ENCODE measurements around the gene ACOXL.
"Not testable (repeated sequence)": the region's sequence is repeated elsewhere in the genome, so short reads cannot be mapped to it uniquely, and the experiment has no call there.

ACOXL gene

DNA sequence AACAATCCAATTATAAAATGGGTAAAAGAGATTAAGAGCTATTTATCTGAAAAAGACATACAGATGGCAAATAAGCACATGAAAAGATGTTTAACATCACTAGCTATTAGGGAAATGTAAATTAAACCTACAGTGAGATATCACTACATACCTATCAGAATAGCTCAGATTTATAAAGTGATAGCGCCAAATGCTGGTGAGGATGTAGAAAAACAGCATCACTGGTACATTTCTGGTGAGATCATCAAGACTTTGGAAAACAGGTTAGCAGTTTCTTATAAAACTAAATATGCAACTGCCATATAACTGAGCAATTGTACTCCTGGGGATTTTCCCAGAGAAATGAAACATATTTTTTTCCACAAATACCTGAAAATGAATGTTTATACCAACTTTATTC lies 100.4 kb downstream of the ACOXL start:
- no peak for FAIRE-seq

DNA sequence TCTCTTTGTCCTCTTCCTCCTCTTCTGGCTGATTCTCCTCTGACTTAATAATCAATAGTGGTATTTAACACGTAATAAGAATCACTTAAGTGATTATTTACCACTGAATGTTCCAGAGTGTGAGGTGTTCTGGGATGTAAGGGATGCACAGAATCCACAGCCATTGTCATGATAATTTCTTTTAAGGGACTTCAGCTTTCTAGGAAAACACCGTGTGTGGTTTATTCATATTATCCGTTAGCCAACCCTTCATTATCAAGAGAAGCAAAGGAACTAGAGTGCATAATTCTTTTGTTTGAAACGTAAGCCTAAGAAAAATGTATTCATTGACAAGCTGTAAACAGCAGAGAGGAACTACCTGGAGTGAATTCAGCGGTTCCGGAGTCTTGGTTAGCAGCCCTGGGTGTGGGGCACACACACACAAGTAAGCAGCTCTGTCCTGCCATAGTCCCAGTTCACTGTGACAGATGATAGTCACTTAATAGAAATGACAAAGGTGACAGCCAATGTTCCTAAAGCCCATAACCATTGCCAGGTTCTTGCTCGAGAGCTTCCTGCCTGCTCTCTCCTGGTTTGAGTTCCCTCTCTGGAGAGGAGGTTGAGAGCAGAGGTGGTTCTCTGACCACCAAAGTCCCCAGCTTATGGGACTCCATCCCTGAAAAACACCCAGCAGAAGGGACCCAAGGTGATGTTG lies 101.9 kb downstream of the ACOXL start:
- FAIRE-seq = no peak

- FAIRE-seq = no peak
Measured at GRCh38 chr2:110836671-110837070, 104.3 kb downstream of the ACOXL start.

DNA sequence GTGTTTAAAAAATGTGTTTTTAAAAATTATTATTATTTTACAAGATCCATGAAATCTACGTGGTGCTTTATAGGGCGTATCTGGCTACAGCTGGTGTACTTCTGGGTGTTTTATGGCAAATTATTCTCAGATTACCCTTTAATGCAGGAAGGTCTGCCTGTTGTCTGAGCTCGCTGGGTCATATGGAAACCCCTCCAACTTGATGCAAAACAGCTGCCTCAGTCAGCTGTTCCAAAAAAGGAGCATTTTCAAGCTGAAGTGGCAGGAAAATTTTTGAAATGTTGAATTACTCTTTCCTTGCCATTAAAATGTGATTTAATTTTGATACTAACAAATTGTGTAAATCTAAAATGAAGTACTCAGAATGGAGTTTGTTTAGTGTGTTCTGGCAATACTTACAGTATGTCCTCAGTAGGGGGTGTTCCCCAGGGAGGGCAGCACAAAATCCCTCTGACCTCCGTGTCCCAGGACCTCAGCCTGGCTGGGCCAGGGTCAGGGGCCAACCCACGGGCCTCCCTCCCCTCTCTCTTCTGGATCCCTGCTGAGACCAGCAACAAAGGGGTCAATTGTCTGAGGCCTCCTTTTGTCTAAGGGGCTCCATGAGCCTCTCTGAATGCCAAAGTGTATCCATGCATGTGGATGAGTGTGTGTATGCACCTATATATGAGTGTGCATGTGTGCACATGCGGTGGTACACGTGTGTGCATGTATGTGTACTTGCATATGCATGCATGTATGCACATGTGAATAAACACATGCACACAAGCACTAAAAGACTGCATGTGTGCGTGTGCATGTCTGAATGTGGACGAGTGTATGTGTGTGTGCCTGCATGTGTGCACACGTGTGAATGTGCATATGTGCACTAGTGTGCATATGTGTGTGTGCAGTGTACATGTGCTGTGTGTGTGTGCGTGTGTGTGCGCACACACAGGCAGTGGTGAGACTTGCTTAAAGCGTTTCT lies 105.4 kb downstream of the ACOXL start:
- FAIRE-seq = no peak

DNA sequence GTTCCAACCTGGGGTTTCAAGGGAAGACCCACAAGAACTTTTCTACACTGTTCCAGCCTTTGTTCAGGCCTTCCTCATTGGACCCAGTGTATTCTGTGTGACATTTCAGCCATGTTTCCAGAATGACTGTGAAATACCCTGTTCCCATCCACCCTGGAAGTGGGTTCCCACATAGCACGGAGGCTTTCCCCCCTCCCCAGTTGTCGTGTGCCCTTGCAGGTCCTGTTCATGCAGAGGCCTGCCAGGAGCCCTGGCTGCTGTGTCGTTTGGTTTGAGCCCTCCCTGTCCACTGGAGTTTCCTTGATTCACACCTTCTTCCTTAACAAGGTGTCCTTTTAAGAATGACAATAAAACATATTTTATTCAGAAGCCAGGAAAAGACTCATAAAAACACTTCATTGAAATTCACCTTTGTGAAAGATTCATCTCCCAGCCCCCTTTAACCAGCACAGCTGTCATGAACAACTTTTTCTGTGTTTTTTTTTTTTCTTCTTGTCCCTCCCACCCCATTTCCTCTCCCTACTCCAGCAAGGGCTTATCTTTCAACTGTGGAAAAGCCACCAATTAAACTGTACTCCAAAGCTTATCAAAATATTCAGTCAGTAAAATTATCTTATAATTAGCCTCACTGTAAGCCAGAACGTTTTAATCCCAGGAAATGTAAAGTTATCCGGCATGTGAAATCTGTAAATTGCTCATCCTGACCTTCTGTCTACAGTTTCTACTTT lies 106.4 kb downstream of the ACOXL start:
- FAIRE-seq = no peak

GRCh38 chr2:110840508-110840907 lies 108.1 kb downstream of the ACOXL start:
- no peak for FAIRE-seq

DNA sequence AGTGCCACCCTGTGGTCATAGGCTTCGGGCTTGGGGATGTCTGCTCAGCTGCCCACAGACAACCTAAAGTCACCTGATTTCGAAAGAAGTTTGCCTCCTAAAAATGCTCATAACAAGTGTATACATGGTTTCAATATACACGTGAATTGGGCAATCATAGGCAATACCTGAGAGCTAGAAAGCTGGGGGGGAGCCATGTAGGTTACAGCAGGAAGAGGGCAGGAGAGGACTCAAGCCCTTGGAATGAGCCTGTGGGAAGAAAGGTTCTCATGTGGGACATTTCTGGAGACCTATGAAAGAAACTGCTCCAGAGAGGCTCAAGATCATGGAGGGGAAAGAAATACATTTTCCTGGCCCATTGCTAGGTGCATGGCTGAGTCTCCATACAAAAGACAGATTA lies 109.7 kb downstream of the ACOXL start:
- no peak for FAIRE-seq

DNA sequence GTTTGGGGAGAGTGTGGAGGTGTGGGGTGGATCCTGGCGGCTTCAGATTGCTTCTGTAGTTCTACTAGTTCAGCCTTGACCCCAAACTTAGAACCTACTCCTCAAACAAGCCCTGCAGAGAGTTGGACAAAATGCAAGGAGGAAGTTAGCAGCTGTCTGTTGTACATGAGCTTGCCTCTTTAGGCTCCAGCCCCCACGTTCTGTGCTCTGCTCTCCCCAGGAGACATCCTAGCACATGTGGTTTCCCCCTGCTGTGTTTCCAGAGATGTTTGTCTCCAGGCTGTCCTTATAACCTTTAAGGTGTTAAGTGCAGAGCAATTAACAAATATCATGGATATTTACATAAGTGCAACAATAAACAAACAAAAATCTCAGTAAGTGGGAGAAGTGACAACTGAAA lies 111.1 kb downstream of the ACOXL start:
- FAIRE-seq = no peak

DNA sequence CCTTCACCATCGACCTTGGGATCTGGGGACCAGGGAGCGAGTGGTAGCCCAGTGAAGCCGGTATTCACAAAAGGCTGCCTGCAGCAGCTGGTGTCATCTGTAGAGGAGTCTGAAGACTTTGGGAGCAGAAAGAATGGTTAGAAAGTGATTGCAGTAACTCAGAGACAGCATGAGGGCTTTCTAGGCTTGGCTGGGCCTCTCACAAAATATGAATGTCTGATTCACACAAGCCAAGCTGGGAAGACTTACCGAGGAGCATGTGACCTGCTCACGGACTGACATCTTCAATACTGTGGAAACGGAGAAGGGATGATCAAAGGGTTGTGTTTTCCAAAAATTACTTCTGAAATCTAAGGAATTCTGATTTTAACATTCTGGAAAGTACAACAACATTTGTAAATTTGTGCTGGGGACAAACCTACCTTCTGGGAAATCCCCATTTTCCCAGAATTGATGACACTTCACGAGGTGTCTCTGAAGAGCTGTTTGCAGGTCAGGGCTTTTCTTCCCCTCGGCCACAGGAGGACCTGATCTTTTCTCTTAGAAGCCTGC lies 111.7 kb downstream of the ACOXL start:
- no peak for FAIRE-seq

GRCh38 chr2:110847651-110848050 lies 115.3 kb downstream of the ACOXL start:
- FAIRE-seq = no peak

- FAIRE-seq = no peak
Measured at GRCh38 chr2:110848071-110848470, 115.7 kb downstream of the ACOXL start.

DNA sequence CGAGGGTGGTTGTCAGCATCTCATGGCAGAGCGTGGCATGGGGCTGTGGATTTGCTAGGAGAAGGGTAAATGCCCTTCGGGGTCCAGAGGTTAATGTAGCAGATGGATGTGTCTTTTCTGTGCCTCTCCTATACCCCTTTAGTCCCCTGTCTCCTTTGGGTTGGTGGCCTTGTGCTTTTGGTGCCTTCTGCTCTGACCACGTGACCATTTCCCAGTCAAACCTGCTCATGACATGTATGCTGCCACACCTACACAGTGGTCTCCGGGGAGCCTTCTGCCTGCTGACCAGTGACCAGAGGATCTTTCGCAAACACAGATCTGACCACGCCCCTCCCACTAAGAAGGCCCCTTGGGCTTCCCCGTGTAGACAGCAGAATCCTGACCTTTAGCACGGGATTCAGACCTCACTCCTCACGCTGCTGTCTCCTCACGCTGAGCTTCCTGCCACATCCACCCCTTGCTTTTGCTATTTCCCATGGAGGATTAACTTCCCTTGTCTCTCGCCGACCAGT lies 116.2 kb downstream of the ACOXL start:
- FAIRE-seq = no peak

DNA sequence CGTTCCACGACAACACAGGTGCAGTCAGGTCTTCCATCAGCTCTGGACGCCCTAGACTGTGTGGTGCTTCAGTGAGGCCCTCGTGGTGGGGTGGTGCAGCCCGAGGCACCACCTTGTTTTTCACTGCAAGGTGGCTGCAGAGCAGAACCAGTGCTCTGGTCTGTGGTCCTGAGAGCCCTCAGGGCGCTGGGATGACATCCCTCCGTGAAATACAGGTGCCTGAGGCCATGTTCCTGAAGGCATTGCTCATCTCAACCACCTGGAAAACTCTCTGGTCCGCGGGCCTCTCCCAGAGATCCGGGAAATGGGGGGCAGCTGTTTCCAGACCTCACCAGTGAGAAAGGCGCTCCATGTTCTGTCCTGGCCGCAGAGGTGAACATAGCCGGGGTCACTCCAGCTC lies 119.2 kb downstream of the ACOXL start:
- no peak for FAIRE-seq

GRCh38 chr2:110852051-110852450 lies 119.7 kb downstream of the ACOXL start:
- FAIRE-seq = no peak

DNA sequence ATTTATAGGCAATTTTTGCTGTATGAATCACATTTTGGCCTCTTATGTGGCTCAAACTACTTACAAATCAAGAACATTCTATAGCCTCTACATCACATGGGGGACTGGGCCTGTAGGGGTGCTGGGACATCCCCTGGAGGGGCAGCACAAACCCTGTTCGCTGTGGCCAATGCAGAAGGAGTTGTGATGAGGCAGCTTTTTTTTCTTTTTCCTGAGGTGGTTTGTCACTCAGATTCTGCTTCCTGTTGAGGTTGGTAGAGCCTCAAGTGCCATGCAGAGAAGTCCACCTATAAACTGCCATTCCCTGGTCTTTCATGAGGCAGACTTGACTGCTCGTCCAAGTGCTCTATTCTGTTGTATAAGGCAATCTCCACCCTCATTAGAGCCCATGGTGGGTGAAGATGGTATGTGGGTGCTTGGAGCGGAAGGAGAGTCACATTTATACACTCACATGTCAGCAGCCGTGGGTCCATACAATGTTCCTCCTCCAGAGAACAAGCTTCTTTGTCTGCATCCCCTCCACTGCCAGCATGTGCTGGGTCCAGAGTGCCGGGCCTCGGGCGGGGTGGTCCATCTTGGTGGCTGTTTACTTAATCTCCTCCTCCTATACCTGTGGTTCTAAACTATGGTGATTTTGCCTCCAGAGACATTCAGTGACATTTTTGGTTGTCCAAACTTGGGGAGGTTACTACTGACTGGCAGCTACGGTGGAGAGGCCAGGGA lies 120.3 kb downstream of the ACOXL start:
- FAIRE-seq = no peak

- FAIRE-seq = no peak
Measured at GRCh38 chr2:110853516-110853915, 121.1 kb downstream of the ACOXL start.

- no peak for FAIRE-seq
Measured at GRCh38 chr2:110853948-110854347, 121.6 kb downstream of the ACOXL start.

- FAIRE-seq = no peak
Measured at GRCh38 chr2:110854355-110855081, 122.1 kb downstream of the ACOXL start.

DNA sequence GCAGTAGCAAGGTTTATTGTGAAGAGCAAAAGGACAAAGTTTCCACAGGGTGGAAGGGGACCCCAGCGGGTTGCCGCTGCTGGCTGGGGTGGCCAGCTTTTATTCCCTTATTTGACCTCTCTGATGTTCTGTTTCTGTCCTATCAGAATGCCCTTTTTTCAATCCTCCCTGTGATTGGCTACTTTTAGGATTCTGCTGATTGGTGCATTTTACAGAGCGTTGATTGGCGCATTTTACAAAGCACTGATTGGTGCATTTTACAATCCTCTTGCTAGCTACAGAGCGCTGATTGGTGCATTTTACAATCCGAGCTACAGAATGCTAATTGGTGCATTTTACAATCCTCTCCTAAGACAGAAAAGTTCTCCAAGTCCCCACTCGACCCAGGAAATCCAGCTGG lies 123.5 kb downstream of the ACOXL start:
- not testable (repeated sequence) for FAIRE-seq

- FAIRE-seq = no peak
Measured at GRCh38 chr2:110858135-110858725, 125.9 kb downstream of the ACOXL start.
